Cortex of kidney (tissue), 1 donor: ENCODE data around the gene ARL10.

ENCODE experiments used
- DNase-seq: peaks from one replicate; lab custom pipeline; 2025; lab: John Stamatoyannopoulos, UW

ARL10 gene

DNA sequence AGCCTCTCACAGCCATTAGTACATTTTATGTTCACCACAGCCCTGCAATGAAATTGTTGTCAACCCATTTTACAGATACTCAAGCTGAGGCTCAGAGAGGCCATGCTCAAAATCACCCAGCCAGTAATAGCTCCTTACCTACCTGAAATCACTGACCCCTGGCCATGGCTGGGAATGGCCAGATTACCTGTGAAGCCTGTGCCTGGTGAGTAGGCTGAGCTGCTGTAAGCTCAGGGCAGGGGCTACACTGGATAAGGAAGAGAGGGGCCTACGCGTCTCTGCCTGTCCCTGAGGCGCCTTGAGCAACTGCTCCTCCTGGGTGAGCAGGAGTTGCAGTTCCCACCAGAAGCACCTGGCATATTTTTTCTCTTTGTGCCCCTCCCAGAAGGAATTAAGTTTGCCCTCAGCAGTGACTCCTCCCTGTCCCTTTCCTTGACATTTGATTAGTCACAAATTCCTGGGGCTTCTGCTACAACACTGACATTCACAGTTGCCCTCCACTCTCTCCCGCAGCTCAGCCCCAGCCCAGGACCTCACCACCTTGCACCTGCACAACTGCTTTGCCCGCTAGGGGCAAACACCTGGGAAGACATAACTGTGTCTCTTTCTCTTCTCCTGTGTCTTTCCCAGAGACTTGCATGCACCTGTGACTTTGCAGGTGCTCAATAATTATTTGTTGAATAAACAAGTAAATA lies 45.3 kb downstream of the ARL10 start:
- no peak for DNase-seq

DNA sequence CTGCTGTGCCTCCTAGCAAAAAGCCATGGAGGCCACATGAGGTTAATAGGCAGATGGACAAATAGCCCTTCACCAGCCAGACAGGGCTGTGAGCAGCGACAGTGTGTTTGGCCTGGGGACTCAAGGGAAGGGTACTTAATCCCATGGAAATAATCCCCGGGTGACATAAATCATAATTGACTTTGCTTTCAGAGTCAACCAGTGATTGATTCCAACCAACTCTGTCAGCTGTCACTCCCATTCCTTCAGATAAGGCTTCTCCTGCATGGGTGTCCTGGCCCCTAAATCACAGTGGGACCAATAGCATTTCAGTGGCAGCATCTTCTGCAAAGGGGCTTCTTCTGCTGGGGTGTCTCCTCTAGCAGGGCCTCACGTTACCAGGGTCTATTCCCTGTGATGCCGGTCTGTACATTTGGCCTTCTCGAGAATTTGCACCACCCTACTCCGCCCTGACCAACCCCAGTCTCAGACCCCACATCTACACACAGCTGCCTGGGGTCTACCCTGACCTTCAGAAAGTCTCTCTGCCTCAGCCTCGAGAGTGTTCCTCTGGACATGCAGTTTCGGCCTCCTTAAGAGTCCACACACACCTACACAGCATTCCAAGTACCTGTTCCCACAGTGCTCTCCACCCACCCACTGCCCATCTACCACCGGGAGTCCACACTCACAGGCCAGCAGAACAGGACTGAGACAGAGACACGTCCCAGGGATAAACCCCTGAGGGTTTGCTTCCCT lies 47.4 kb downstream of the ARL10 start:
- DNase-seq = no peak

DNA sequence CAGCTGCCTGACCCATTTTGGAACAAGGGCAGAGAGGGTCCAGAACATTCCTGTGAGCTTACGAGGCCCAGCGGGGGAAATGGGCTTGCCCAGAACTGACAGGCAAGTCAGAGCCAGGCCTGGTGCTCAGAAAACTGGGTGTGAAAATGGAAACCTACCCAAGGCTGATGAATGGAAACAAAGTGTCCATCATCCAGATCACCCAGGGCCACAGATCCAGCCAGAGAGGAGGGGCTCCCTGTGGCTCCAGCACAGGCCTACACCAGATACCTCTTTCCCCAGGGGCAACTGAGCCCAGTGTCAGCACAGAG lies 47.9 kb downstream of the ARL10 start:
- DNase-seq = no peak

DNA sequence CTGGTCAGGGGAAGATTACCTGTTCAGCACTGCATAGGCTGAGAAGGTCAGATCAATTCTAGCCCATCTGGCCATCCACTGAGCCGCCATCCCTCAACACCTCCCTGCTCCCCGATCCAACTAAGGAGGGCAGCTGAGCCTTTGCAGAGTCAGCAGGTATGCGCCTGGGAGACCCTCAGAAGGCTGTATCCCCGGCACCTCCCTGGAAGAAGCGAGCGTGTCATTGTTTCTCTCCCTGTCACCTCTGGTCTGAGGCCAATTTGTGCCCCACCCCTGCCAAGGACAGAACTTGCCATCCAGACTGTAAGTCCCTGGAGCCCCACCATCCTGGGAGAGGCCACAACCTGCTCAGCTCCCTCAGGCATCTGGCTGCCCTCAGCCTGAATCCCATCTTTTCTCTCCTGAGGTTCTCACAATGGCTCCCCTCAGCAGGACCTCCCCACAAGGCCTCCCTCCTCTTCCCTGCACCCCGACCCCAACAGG lies 48.5 kb downstream of the ARL10 start:
- no peak for DNase-seq

DNA sequence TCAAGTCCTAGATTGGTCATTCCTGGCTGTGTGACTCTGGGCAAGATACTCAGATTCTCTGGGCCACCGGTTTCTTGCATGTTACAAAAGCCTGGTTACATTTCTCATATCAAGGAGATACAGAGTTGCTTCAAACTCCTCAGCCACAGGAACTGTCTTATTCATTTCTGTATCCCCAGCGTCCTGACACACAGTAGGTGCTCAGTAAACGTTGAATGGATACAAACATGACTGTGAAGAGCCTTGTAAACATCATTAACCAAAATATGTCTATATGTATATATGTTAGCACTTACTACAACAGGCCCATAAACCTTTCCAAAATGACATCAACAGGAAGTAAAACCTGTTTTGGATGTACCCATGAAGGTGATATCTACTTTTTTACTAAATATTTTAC lies 49.4 kb downstream of the ARL10 start:
- no peak for DNase-seq

DNA sequence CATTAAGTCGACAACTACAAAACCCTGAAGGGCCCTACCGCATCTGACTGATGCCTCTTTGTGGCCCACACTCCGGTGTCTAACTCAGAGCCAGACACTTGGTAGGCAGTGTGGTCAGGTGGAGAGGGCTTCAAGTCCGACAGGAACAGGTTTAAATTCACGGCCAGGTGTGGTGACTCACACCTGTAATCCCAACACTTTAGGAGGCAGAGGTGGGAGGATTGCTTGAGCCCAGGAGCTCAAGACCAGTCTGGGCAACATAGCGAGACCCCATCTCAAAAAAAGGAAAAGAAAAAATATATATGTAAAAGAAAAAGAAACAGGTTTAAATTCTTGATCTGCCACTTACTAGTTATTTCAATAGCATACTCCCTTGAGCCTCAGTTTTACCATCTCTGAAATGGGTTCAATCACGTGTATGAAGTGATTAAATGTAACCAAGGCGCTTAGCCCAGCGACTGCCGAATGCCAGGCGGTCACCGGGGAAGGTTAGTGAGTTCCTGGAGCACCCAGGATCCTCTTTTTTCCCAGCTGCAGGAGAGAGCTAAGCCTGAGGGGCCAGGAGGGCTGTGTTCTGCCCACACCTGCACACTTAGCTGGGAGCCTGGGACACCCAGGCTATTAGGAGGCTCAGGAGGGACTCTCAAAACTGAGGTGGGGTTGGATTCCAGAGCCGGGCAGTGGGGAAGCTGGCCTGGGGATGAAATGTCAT lies 50.1 kb downstream of the ARL10 start:
- DNase-seq = no peak

DNA sequence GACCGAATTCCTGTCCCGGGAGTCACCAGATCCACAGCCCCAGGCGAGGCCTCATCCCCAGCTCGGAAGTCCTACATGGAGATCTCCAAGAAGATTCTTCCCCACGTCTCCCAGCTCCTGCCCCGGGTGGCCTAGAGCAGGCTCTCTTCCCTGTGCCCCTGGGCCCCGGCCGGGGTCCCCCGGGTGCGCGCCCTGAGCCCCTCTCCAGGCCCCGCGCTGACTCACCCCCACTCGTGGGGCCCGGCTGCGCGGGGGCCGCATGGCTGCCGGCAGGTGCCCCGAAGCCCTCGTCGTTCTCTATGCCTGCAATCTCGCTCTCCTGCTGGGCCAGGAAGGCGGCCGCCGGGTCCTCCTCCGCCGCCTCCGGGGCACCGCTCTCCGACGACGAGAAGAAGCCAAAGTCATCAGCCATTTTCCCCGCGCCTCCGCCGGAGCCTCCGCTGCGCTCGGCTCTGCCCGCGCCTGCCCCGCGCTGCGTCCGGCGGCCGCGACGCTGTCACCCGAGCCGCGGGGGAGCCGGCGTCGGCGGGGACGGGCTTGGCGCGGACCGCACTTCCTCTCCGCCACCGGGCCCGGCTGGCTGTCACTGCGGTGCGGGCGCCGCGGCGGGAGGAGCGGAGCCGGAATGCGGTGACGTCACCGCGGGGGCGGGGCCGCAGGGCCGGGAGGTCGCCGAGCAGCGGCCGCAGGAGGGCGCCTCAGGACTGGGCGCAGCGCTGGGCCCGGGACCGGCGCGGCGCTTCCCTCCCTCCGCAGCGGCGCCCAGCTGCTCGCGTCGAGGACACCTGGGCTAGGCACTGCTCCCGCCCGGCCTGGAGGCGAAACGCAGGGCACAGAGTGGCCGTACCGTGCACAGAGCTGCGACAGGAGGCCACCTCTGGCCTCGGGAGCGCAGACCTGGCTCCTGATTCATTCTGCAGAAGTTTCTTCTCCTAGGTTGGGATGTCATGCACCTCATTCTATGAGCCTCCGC lies 51.0 kb downstream of the ARL10 start, which contains the start of gene CLTB:
TSS of gene CLTB (minus strand) at position 588 of the 973 bp plus-strand sequence. CDS start at position 412, 176 bp downstream.
- DNase-seq = no peak

DNA sequence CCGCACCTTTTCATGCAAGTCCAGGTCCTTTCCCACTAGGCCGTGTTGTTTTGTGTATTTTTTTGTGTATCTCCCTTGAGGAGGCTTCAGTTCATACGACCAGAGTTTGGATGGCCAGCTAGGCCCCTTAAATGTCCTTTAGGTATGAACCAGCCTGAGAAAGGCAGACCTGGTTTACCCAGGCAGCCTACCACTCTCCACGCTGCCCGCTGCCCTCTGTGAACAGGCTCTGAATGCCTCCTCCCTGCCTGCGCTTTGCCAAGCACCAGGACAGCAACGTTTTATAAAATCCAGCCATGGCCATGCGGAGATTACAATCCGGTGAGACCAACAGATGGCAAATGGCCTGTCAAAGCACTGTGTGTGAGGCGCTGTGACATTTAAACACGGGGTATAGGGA lies 51.7 kb downstream of the ARL10 start:
- DNase-seq = no peak

DNA sequence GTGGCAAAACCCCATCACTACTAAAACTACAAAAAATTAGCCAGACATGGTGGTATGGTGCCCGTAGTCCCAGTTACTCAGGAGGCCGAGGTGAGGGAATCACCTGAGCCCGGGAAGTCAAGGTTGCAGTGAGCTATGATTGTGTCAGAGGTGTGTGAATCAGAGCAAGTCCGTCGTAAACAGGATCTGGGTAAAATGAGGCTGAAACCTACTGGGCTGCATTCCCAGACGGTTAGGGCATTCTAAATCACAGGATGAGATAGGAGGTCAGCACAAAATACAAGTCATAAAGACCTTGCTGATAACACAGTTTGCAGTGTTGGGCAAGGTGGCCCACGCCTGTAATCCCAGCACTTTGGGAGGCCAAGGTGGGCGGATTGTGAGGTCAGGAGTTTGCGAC lies 53.0 kb downstream of the ARL10 start:
- no peak for DNase-seq

DNA sequence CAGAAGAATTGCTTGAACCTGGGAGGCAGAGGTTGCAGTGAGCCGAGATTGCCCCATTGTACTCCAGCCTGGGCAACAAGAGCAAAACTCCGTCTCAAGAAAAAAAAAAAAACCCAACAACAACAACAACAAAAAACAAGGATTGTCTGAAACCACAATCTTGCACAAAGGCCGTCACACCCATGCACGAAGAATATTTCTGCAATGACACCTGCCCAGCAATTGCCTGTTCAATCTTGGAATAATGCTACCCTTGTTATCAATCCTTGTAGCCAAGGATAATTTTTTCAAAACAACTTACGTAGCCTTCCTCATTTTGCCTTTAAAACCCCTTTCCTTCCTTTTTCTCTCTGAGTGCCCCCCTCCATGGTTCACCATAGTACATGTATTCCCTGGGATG lies 54.8 kb downstream of the ARL10 start:
- no peak for DNase-seq

DNA sequence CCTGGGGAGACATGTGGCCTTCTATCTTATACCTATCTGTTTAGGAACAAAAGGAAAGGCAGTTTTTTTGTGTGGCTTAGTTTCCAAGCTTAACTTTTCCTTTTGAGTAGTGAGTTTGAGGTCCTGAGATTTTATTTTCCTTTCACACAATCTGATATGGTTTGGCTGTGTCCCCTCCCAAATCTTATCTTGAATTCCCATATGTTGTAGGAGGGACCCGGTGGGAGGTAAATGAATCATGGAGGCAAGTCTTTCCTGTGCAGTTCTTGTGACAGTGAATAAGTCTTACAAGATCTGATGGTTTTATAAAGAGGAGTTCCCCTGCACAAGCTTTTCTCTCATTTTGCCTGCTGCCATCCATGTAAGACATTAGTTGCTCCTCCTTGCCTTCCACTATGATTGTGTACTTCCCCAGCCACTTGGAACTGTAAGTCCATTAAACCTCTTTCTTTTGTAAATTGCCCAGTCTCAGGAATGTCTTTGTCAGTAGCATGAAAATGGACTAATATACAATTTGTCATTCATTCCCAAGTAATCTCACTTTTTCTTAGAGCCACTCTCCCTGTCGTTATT lies 55.8 kb downstream of the ARL10 start:
- DNase-seq = no peak

DNA sequence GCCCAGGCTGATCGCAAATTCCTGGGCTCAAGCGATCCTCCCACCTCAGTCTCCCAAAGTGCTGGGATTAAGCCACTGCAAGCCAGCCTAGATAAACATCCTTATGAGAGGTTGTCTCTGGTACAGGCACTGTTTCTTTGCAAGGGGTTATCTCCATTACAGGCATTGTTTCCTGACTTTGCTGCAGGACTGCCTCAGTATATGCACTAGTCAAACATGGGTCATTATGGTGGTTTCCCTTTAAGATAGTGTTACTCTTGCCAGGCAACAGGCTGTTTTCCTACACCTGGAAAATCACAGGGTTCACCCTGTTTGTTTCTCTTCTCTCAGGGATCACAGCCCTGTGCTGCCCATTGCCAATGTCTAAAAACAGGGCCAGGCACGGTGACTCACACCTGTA lies 58.9 kb downstream of the ARL10 start:
- DNase-seq = no peak

DNA sequence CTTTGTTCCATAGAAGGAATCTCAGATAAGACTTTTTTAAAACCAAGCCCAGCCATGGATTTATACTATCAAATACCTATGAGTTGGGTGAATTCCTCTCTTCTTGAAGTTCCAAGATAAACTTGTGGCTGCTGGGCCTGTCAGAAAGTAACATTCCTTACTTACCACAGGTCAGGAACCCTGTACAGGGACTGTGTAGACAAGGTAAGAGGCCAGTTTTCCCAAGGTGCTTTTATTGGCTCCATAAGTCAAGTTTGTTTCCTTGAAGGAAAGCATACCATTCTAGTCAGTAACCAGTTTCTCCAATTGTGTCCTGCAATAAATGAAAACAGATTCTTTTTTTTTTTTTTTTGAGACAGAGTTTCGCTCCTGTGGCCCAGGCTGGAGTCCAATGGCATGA lies 59.9 kb downstream of the ARL10 start:
- no peak for DNase-seq

DNA sequence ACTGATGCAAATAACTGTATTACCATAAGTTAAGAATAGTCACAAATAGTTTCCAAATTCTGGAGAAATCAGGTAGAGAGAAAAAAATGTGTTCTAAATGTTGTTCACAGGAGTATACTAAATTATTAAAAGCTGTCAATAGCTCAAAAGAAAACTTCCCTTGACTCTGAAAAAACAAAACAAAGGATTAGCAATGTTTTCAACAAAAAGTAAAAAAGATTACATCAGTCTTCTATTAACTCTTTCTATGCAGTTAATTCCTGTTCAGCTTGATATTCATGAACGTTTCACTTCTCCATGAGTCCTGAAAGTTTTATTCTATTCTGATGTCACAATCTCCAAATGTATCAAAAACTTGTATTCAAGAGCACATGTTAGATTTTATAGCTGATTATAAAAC lies 60.5 kb downstream of the ARL10 start:
- no peak for DNase-seq

DNA sequence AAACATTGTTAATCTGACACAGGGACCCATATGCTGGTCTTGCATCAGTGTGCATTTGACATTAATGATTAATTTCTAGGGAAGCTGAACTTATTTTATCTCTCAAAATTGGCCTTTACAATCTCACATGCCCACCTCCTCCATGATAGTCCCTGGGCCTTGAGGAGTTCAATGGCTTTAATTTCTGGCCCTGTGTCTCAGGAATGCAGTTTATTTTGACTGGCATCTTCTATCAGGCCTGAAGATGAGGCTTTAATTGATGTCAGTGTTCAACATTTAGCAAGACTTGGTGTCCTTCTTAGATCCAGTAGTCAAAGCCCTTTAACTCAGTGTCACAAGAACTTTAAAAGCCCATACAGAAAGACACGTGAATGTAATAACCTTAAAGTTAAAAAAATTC lies 61.6 kb downstream of the ARL10 start:
- no peak for DNase-seq

DNA sequence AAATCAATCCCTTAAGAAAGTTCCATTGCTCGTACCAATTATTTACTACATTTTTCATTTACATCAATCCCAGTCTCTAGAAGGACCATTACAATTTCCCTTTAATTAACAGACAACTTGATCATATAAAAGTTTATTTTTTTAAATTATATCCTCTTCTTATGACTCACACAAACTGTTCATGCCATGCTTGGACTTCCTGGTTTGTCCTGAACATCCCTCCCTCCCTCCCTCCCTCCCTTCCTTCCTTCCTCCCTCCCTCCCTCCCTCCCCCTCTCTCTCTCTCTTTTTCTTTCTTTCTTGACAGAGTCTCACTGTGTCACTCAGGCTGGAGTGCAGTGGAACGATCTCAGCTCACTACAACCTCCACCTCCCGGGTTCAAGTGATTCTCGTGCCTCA lies 62.7 kb downstream of the ARL10 start:
- DNase-seq = no peak

DNA sequence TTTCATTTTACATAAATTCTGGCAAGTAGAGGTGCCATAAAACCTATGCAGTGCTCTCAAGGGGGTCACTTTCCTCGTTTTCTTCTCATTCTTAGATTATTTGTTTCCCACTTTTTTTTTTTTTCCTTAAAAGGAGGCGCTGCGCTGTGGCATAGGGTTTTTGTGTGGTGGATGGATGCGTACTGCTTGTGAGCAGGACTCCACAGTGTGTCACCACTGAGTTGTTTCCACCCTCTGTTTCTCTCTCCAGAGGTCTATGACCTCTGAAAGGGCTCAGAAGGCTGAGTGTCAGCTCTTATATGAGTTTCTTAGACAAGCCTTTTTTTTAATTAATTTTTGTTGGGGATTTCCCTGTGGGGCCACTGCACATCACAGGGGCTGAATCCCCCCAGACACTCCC lies 64.7 kb downstream of the ARL10 start:
- no peak for DNase-seq
